ENCODE results near the gene ZNF519.
A peak's percentile ranks its signal among the peaks of the same experiment; 100 is the strongest.

ZNF519 gene

GRCh38 chr18:14092625-14093306, 39.5 kb downstream of the ZNF519 start:
- in situ Hi-C loops (cut with HindIII; ENCODE audit: low sequenced_read_pairs) = no loop called here
- TF ChIP-seq, protein P1, sequence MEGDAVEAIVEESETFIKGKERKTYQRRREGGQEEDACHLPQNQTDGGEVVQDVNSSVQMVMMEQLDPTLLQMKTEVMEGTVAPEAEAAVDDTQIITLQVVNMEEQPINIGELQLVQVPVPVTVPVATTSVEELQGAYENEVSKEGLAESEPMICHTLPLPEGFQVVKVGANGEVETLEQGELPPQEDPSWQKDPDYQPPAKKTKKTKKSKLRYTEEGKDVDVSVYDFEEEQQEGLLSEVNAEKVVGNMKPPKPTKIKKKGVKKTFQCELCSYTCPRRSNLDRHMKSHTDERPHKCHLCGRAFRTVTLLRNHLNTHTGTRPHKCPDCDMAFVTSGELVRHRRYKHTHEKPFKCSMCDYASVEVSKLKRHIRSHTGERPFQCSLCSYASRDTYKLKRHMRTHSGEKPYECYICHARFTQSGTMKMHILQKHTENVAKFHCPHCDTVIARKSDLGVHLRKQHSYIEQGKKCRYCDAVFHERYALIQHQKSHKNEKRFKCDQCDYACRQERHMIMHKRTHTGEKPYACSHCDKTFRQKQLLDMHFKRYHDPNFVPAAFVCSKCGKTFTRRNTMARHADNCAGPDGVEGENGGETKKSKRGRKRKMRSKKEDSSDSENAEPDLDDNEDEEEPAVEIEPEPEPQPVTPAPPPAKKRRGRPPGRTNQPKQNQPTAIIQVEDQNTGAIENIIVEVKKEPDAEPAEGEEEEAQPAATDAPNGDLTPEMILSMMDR (IDR thresholded peaks at IDR 0.05; ENCODE audit: low read depth, low read length) = no peak
- no peak for DNase-seq (ENCODE audit: low read depth, low spot score)
- no peak overlapping the region for H3K4me3 ChIP-seq (ENCODE audit: low read depth, low read length)

DNA sequence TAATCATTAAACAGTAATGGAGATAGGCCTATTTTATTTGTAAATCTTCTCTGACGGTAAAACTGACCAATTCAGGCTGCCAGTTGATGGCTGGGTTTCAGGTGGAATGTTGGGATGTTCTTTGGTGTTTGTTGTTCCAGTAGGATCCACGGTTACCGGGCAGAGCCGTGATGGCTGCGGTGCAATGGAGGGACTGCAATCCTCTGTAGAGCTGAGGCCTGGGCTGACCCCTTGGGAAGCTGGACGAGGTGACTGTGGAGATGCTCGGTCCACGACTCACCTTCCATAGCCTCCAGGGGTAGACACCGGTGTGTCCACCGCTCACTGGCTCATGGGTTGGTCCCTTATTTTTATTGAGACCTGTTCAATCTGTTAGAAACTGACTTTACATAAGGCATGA, 42.5 kb downstream of the ZNF519 start:
- in situ Hi-C loops (cut with HindIII; ENCODE audit: low sequenced_read_pairs) = no loop called here
- no peak overlapping the region for H3K4me3 ChIP-seq (ENCODE audit: low read depth, low read length)
- DNase-seq (ENCODE audit: low read depth, low spot score) = no peak
- TF ChIP-seq, protein P1 (IDR thresholded peaks at IDR 0.05; ENCODE audit: low read depth, low read length) = no peak

DNA sequence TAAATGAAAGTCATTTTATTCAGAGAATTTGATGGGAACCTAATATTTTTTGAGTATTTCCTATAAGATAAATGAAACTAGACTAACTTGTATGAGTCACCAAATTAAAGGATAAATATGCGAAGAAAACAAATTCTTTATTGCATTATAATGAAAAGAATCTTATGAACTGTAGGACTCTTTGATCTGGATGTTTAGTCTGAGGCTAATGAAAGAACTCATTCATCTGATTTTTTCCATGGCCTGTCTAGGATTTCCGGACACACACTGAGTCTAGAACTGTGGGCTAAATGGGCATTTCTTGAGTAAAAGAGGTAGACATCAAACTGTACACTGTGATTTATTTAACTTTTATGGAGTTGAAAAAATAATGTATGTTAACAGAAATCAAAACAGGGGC, 43.0 kb downstream of the ZNF519 start:
- H3K4me3 ChIP-seq (ENCODE audit: low read depth, low read length) = no peak overlapping the region
- in situ Hi-C loops (cut with HindIII; ENCODE audit: low sequenced_read_pairs) = no loop called here
- TF ChIP-seq, protein P1 (IDR thresholded peaks at IDR 0.05; ENCODE audit: low read depth, low read length) = no peak
- DNase-seq (ENCODE audit: low read depth, low spot score) = no peak

DNA sequence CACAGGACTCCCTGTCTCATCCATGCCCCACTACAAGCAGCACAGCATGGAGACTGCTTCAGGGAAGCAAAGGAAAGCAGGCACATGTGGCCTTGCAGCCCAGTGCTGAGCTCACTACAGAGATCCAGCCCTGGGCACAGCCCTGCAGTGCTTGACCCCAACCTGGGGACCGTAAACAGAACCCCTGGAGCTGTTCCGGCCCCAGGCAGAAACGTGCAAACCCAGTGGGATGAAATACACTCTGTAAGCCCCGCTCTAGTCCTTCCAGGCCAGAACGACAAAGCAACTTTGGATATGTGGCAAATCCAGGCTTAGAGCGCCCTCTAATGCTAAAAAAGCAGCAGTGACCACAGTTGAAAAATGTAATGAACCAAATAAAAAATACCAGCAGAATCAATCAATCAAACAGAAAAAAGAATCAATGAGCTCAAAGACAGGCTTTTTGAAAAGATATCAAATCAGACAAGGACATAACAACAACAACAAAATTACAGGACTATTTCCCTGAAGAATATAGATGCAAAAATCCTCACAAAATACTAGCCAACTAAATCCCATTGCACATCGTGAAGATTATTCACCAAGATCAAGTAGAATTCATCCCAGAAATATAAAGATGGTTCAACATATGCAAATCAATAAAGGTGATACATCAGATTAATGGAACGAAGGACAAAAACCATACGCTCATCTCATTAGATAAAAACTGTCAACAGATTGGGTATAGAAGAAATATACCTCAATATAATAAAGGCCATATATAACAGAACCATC, 45.6 kb downstream of the ZNF519 start:
- in situ Hi-C loops (cut with HindIII; ENCODE audit: low sequenced_read_pairs) = no loop called here
- TF ChIP-seq, protein P1 (IDR thresholded peaks at IDR 0.05; ENCODE audit: low read depth, low read length) = peak; percentile 78
- no peak overlapping the region for H3K4me3 ChIP-seq (ENCODE audit: low read depth, low read length)
- peak; percentile 42 for DNase-seq (ENCODE audit: low read depth, low spot score)

- DNase-seq (ENCODE audit: low read depth, low spot score) = no peak
- in situ Hi-C loops (cut with HindIII; ENCODE audit: low sequenced_read_pairs) = no loop called here
Measured at GRCh38 chr18:14085770-14086457, 46.3 kb downstream of the ZNF519 start.

DNA sequence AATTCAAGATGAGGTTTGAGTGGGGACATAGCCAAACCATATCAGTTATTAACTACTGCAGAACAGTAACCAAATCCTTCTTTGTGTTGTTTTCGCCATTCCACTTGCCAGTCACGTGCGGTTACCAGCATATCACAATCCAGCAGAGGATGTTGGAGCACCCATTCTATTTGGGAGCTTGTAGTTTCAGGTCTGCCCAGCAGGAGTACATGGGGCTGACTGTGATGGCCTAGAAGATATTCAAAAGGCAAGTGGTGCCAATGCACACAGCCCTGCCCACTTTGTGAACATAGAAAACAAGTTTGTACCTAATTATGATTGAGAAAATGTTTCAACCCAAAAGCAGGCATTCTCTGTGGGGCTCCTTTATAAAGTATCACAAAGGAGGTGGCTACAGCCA, 57.0 kb downstream of the ZNF519 start:
- in situ Hi-C loops (cut with HindIII; ENCODE audit: low sequenced_read_pairs) = no loop called here
- no peak overlapping the region for H3K4me3 ChIP-seq (ENCODE audit: low read depth, low read length)
- TF ChIP-seq, protein P1 (IDR thresholded peaks at IDR 0.05; ENCODE audit: low read depth, low read length) = no peak
- no peak for DNase-seq (ENCODE audit: low read depth, low spot score)

More at GRCh38 chr18:14085770-14086457, 46.3 kb downstream of the ZNF519 start:
- TF ChIP-seq, protein P1 (IDR thresholded peaks at IDR 0.05; ENCODE audit: low read depth, low read length) = no peak
- H3K4me3 ChIP-seq (ENCODE audit: low read depth, low read length) = no peak overlapping the region
